IPS DF 4.7 (cell line): ENCODE measurements around the gene TATDN2.
"Not testable (repeated sequence)": the region's sequence is repeated elsewhere in the genome, so short reads cannot be mapped to it uniquely, and the experiment has no call there.

ENCODE experiments used
- DNase-seq: peaks from one replicate; pipeline ENCODE4 v3.0.0-alpha.2; 2013; ENCODE audit warnings: low spot score; ENCODE audit errors: extremely low read depth

Gene TATDN2

DNA sequence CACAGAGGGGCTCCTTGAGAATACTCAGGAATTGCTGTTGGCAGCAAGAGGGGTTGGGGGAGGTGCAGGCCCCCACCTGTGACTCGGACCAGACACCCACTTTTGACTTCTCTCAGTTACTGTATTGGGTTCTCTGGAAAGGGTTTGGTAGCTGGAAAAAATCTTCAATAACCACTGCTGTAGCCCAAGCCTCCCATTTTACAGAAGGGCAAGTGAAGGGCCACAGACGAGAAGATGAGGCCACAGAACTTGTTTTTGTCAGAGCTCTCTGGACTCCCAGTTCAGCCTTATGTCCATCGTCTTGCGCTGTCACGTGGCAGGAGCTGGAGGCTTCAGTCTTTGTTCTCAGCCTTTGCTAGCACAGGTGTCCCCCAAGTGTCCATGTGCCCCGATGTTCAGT, 12.7 kb upstream of the TATDN2 start:
- no peak for DNase-seq

DNA sequence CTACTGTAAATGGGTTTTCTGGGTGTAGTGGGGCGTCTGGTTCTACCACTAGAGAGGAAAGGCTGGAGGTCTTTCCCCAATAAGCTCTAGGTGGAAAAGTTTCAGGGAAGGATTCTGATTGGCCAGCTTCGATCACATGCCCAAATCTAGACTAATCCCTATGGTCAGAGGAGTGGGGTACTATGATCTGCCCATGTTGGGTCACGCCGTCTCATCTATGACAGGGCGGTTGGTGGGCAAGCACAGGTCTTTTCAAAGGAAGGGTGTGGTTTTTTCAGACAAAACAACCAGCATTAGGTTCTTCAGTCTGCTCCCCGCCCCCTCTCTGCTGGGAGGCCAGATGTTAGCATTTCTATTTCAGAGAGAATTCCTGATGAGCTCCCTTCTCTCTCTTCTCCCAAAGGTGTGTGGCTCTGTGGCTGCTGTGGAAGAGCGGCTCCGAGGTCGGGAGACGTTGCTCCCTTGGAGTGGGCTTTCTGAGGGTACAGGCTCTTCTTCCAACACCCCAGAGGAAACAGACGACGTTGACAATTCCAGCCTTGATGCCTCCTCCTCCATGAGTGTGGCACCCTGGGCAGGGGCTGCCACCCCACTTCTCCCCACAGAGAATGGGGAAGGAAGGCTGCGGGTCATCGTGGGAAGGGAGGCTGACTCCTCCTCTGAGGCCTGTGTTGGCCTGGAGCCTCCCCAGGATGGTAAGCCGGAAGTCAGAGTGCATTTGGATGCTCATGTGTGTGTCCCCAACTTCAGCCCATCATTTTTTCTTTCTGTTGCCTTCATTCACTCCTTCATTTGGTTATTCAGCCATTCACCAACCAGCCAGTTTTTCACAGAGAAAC, 9.7 kb upstream of the TATDN2 start:
- no peak for DNase-seq

DNA sequence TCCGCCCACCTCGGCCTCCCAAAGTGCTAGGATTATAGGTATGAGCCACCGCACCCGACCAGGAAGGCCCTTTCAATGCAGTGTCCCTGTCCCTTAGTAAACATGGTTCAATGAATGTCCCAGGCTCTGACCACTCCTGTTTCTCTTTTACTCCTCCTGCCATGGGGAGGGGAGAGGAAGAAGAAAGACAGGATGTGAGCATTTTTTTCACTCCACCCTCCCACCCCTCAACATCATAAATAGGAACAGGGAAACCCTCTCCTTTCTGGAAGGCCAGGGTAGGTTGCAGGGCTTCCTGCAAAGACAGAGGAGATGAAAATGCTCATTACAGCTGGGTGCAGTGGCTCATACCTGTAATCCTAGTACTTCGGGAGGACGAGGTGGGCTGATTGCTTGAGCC, 7.5 kb upstream of the TATDN2 start:
- DNase-seq: no peak

DNA sequence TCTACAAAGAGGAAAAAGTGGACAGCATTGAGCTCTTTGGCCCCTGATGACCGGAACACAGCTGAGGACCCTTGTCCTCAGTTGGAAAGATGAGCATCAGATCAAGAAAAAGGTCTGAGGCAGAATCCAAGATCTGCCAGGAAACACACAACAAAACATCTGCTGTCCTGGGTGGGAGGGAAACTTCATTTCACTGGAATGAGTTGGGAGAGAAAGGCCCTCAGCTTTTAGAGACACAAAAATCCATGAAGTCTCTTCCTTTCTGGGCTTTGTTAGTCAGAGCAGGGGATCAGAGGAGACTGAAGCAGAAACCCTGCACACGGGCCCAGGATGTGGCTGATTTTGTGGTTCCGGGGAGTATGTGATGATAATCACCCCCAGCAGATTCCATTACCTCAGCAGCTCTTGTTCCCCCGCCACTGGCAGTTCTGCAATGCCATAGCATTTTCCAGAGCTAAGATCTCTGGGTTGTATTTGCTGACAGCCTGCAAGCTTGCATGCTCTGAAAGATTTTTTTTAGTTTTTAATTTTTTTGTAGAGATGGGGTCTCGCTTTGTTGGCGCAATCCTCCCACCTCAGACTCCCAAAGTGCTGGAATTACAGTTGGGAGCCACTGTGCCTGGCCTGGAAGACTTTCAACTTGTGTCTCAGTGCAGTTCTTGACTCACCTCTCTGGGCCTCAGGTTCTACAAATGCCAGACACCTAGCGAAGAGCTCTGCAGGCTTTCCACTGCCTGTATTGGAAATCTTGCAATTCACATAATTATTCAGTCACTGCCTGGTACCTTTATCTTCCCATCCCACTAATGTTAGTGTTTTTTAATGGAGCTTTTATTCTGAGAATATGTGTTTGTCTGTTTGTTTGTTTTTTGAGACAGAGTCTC, 5.8 kb upstream of the TATDN2 start:
- DNase-seq: no peak

DNA sequence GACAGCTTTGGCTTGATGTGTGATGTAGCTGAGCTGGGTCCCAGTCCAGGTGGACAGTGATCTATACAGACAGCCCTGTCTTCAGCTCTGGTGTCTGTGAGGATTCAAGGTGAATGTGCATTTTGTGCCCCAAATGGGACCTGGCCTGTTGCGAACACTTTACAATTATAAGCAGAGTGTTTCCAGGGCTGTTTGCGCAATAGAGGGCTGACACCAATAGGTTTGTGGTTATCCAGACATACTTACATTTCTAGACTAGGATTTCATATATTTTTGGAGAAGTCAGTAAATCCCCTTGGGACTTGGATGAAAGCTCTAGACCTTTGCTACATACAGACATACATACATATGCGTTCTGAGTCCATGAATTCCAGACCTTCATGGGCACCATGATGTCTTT, 4.2 kb upstream of the TATDN2 start:
- DNase-seq: no peak

DNA sequence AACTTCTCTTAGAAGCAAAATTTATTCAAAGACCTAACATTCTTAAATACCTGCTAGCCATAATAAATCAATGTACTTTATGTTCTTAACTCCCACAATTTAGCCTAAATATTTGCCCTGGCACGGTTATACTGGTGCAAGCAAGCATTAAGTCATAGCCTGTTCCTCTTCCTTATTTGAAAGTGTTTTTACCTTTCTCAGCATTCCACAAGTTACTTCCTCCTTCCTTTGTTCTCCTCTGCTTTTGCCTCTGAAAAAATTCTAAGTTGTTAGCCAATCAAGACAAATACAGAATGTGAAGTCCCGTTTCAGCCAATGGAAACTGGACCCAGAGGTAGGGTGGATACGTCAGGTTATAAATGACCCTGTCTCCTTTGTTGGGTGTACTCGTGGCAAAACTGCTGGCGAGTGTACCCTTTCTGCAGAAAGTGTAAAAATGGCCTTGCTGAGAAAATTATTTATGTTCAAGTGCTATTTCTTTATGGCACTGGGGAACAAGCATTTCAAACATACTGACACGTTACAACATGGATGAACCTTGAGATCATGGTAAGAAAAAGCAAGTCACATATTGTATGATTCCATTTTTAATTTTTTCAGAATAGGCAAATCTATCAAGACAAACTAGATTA, 3.1 kb upstream of the TATDN2 start:
- no peak for DNase-seq

DNA sequence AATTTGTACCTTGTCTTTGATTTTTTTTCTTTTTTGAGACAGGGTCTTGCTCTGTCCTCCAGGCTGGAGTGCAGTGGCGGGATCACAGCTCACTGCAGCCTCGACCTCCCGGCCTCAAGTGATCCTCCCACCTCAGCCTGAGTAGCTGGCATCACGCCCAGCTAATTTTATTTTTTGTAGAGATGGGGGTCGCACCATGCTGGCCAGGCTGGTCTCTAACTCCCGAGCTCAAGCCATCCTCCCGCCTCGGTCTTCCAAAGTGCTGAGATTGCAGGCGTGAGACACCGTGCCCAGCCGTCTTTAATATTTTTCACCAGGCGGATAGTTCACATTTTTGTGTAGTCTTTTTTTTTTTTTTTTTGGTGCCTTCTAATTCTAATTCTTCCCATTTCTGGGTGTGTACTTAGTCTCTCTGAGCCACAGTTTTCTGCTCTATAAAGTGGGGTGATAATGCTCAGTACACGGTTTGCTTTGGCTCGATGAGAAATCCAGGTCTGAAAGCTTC, 528 bp upstream of the TATDN2 start:
- no peak for DNase-seq

DNA sequence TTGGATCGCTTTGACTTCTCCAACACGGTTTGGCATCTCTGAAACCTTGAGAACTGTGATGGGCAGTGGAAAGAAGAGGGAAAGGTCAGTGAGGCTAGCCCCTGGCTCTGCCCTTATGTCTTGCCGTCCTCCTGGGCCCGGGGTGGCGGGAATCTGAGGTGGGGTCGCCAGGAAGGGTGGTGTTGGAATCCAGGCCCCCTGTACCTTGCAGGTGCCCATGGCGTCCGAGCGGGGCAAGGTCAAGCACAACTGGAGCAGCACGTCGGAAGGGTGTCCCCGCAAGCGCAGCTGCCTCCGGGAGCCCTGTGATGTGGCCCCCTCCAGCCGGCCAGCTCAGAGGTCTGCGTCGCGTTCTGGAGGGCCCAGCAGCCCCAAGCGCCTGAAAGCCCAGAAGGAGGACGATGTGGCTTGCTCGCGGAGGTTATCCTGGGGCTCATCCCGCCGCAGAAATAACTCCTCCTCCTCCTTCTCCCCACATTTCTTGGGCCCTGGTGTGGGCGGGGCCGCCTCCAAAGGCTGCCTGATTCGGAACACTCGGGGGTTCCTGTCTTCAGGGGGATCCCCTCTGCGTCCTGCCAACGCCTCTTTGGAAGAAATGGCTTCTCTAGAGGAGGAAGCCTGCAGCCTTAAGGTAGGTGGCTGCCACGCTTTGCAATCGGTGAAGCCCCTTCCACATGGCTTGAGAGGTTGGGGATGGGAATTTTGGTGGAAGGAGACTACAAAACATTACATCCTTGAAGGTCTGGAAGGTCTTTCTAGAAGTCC, 907 bp downstream of the TATDN2 start:
- DNase-seq: no peak

- DNase-seq: no peak
These were observed 1.6 kb downstream of the TATDN2 start for GRCh38 chr3:10249833-10250232.

DNA sequence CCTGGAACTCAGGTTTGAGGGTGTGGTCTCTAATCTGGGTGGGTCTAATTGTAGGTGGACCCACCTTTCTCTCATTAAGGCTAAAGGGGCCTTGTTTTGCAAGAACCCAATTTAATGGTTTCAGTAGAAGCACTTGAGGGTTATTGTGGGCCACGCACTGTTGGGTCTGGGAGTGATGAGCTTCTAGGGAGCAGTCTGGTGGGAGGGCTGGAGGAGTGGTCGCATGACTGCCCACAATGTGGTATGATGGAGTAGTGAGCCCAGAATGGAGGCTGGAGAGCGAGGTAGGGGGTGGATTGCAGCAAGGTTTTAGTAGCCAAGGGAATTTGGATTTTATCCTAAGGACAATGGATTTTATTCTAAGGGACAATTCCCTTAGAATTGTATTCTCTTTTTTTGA, 2.7 kb downstream of the TATDN2 start:
- DNase-seq: no peak

DNA sequence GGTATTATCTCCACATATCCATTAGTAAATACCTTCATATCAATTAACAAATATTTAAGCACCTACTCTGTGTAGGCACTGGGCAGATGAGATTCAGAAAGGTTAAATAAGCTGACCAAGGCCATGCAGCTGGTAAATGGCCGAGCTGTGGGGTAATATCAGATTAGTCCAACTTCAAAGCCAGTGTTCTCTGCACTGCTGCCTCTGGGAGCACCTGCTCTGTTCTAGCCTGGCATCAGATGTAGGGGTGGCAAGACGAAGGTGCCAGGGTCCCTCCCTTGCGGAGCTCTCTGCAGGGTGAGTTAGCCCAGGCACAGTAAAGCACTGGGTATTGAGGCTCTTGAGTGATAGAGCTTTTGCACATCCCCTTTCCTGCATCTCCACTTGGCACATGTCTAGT, 5.5 kb downstream of the TATDN2 start:
- no peak for DNase-seq

- no peak for DNase-seq
These were observed 7.6 kb downstream of the TATDN2 start for GRCh38 chr3:10255835-10256234.

DNA sequence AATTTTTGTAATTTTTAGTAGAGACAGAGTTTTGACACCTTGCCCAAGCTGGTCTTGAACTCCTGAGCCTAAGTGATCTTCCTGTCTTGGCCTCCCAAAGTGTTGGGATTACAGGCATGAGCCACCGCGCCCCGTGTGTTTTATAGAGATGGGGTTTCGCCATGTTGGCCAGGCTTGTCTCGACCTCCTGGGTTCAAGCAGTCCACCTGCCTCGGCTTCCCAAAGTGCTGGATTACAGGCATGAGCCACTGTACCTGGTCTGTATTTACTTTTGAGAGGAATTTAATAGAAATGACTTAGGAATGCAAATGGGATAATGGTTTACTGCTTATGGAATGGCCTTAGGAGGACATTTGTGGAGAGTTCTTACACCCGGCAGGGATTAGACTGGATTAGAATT, 10.8 kb downstream of the TATDN2 start:
- no peak for DNase-seq

GRCh38 chr3:10259798-10260197, 11.5 kb downstream of the TATDN2 start:
- no peak for DNase-seq

GRCh38 chr3:10260211-10260701, 12.0 kb downstream of the TATDN2 start:
- DNase-seq: no peak

- no peak for DNase-seq
These were observed 13.8 kb downstream of the TATDN2 start for GRCh38 chr3:10262027-10262426.

GRCh38 chr3:10263646-10264363, 15.5 kb downstream of the TATDN2 start:
- DNase-seq: no peak

GRCh38 chr3:10265833-10266232, 17.6 kb downstream of the TATDN2 start:
- DNase-seq: no peak

- DNase-seq: not testable (repeated sequence)
These were observed 18.7 kb downstream of the TATDN2 start for GRCh38 chr3:10266936-10267335.

GRCh38 chr3:10268116-10268515, 19.9 kb downstream of the TATDN2 start:
- no peak for DNase-seq
